Fibroblast of peridontal ligament (primary cell): ENCODE data around the gene TNNI3K.
A peak's percentile ranks its signal among the peaks of the same experiment; 100 is the strongest.

Experiments
- DNase-seq: peaks from one replicate; pipeline ENCODE4 v3.0.0-alpha.2; 2010; ENCODE audit errors: extremely low read depth

The TNNI3K gene

GRCh38 chr1:74286414-74286813, 51.2 kb downstream of the TNNI3K start:
- no peak for DNase-seq

- no peak for DNase-seq
Measured at GRCh38 chr1:74314438-74314837, 79.3 kb downstream of the TNNI3K start.

- no peak for DNase-seq
Measured at GRCh38 chr1:74316302-74316701, 81.1 kb downstream of the TNNI3K start.

- no peak for DNase-seq
Measured at GRCh38 chr1:74317663-74318062, 82.5 kb downstream of the TNNI3K start.

GRCh38 chr1:74323937-74324473, 88.8 kb downstream of the TNNI3K start:
- no peak for DNase-seq

GRCh38 chr1:74324684-74325448, 89.7 kb downstream of the TNNI3K start:
- DNase-seq = no peak

- no peak for DNase-seq
Measured at GRCh38 chr1:74328851-74329250, 93.7 kb downstream of the TNNI3K start.

GRCh38 chr1:74333244-74333643, 98.1 kb downstream of the TNNI3K start:
- no peak for DNase-seq

GRCh38 chr1:74334147-74334546, 99.0 kb downstream of the TNNI3K start:
- peak; percentile 50 for DNase-seq

GRCh38 chr1:74340656-74341055, 105.5 kb downstream of the TNNI3K start:
- DNase-seq = no peak

- DNase-seq = no peak
Measured at GRCh38 chr1:74341702-74342339, 106.6 kb downstream of the TNNI3K start.

GRCh38 chr1:74343216-74343615, 108.0 kb downstream of the TNNI3K start:
- no peak for DNase-seq

- DNase-seq = no peak
Measured at GRCh38 chr1:74344387-74344786, 109.2 kb downstream of the TNNI3K start.

GRCh38 chr1:74356493-74356892, 121.3 kb downstream of the TNNI3K start:
- DNase-seq = peak; percentile 55

GRCh38 chr1:74357150-74357549, 122.0 kb downstream of the TNNI3K start:
- no peak for DNase-seq

GRCh38 chr1:74357756-74358155, 122.6 kb downstream of the TNNI3K start:
- DNase-seq = no peak

GRCh38 chr1:74362691-74363090, 127.5 kb downstream of the TNNI3K start:
- DNase-seq = no peak

- DNase-seq = no peak
Measured at GRCh38 chr1:74363220-74363619, 128.0 kb downstream of the TNNI3K start.

GRCh38 chr1:74367175-74367813, 132.1 kb downstream of the TNNI3K start:
- peak; percentile 7 for DNase-seq

- DNase-seq = peak; percentile 45
Measured at GRCh38 chr1:74368335-74368734, 133.1 kb downstream of the TNNI3K start.

GRCh38 chr1:74375376-74375775, 140.2 kb downstream of the TNNI3K start:
- no peak for DNase-seq

- DNase-seq = peak; percentile 26
Measured at GRCh38 chr1:74380252-74380651, 145.1 kb downstream of the TNNI3K start.

- no peak for DNase-seq
Measured at GRCh38 chr1:74388855-74389254, 153.7 kb downstream of the TNNI3K start.
